Suppressor macrophage treated with lipopolysaccharide for 1 hour (primary cell): ENCODE results near the gene PTPRG.

Source experiments
- DNase-seq, 3 donors: peaks; one replicate each; pipeline ENCODE4 v3.0.0-alpha.2; 2020 to 2022

Gene PTPRG

DNA sequence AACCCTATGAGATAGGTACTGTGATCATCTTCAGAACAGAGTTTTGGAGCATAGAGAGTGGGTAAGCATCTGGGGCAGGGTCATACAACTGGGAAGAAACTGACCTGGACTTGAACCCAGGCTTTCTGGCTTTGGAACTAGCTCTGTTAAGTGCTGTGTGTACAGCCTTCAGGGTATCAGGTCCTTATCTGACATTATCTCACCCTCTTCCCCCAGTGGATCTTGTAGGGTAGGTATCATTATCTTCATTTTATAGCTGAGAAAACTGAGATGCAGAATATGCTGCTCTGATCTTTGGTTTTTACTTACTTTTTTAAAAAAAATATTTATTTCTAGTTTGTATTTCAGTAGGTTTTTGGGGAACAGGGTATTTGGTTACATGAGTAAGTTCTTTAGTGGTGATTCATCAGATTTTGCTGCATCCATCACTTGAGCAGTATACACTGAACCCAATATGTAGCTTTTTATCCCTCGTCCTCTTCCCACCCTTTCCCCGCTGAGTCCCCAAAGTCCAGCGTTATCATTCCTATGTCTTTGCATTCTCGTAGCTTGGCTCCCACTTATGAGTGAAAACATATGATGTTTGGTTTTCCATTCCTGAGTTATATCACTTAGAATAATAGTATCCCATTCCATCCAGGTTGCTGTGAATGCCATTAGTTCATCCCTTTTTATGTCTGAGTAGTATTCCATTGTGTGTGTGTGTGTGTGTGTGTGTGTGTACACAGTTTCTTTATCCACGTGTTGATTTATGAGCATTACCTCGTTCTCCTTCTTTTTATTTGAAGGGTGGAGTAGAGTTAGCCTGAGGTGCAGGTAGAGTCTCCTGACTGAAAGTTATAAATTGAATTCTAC, 271.2 kb downstream of the PTPRG start:
- DNase-seq = no peak

GRCh38 chr3:61839256-61839655, 277.9 kb downstream of the PTPRG start:
- no peak for DNase-seq

- DNase-seq = no peak
Measured at GRCh38 chr3:61841111-61841845, 279.9 kb downstream of the PTPRG start.

- DNase-seq = no peak
Measured at GRCh38 chr3:61841988-61842387, 280.6 kb downstream of the PTPRG start.

DNA sequence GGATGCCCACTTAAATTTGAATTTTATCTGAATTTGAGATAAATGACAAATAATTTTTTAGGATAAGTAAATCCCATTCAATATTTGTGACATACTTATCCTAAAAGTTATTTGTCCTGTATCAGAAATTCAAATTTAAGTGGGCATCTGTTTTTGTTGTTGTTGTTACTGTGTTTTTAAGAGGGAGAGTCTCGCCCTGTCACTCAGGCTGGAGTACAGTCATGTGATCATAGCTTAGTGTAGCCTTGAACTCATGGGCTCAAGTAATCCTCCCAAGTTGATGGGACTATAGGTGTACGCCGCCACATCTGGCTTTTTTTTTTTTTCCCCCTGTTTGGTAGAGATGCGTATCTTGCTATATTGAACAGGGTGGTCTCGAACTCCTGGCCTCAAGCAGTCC, 283.0 kb downstream of the PTPRG start:
- DNase-seq = no peak

- DNase-seq = no peak
Measured at GRCh38 chr3:61846488-61846887, 285.1 kb downstream of the PTPRG start.

DNA sequence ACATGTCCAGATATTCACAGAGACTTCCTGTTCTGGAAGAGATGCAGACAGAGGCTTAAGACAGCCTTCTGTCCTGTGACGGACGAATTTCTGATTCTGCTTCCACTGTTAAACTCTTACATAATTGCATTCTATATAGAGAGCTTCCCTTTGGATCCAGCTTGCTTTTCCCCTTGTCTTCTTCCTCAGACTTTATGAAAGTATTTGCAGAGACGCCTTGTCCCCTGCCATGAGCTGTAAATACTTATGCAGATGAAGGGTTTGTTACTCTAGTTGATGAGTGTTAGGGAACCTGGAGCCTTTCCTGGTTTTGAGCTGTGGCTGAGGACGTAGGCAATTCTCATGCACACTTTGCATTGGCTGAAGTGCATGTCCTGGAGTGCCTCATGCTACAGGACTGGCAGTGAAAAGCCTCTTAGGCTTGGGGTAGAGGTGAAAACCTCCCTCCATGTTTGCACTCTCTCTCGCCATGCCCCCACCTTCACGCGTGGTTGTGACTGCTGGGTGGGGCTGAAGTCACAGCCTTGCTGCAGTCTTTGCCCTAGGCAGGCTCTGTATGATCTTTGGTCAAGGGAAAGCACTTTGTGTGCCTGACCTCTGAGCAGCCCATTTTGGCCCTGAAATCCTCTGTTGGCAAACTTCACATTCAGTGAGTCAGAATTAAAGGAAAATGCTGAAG, 286.6 kb downstream of the PTPRG start:
- DNase-seq = no peak

GRCh38 chr3:61848885-61849284, 287.5 kb downstream of the PTPRG start:
- DNase-seq = no peak

- DNase-seq = no peak
Measured at GRCh38 chr3:61853912-61854311, 292.5 kb downstream of the PTPRG start.

GRCh38 chr3:61855211-61855610, 293.8 kb downstream of the PTPRG start:
- DNase-seq = no peak

DNA sequence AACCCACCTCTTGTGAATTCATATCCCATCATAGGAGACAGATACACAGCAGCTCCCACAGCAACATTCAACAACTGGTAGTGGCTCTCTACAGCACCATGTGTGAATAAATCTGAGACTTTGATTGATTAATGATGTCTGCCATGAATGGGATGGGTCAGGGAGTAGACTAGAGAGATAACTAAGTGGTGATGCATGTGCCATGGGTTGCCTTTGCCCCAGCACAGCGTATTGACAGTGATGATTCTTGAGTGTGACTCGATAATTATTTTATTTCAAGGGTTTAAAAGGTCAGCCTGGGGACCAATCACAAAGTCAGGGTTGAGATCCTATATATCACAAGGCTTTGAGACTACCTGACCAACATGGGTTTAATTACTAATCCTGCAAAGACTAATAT, 295.9 kb downstream of the PTPRG start:
- DNase-seq = no peak

DNA sequence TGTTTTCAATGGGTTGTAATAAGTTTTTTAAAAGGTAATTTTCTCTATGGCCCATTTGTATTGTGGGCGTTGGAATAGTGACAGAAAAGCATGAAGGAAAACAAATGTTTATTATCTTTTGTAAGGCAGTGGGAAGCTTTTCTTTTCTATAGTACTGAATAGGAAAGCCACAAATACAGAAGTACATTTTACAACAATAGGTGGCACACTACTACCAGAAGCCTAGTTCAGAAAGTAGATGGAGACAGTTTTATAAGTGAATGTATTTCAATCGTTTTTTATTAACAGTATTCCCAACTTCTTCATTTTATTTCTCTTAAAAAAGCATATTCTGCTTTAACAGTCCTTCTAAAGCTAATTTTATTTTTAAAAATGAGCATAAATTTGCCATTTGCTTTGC, 296.7 kb downstream of the PTPRG start:
- DNase-seq = peak in 1 of 3 donors; percentile 1

GRCh38 chr3:61861410-61861809, 300.0 kb downstream of the PTPRG start:
- DNase-seq = no peak

- no peak for DNase-seq
Measured at GRCh38 chr3:61862614-61863289, 301.4 kb downstream of the PTPRG start.

- no peak for DNase-seq
Measured at GRCh38 chr3:61863579-61863978, 302.2 kb downstream of the PTPRG start.

GRCh38 chr3:61864886-61865285, 303.5 kb downstream of the PTPRG start:
- DNase-seq = no peak

DNA sequence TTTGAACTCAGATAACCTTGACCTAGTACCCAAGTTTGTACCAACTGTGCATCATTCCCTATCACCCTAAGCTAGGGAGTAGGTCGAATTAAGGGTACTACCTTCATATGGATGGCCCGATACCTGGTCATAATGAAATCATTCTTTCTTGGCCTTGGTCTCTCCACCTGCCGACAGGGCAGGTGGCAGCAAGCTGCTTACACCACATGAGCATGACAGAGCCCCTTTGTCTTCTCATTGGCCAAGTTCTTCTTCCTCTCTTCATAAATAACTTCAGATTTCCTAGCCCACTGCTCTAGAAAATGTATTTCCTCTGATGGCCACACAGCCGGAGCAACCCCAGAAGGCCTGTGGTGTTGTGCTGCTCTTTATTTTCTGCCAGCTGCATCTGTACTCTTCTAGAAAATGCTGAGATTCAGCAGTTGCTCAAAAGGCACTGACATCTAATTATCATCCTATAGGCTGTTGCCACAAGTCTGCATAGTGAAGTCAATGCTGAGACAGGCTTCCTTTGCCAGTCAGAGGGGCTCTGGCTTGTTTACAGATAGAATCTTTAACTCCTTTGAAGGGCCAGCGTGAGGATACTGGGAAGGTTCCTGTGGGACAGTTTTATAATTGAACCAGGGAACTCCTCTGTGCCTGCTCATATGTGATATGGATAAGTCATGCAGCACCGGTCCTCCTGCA, 304.2 kb downstream of the PTPRG start:
- DNase-seq = no peak

GRCh38 chr3:61866153-61866542, 304.8 kb downstream of the PTPRG start:
- DNase-seq = no peak

GRCh38 chr3:61866961-61867461, 305.6 kb downstream of the PTPRG start:
- no peak for DNase-seq

- DNase-seq = no peak
Measured at GRCh38 chr3:61868499-61868898, 307.1 kb downstream of the PTPRG start.

DNA sequence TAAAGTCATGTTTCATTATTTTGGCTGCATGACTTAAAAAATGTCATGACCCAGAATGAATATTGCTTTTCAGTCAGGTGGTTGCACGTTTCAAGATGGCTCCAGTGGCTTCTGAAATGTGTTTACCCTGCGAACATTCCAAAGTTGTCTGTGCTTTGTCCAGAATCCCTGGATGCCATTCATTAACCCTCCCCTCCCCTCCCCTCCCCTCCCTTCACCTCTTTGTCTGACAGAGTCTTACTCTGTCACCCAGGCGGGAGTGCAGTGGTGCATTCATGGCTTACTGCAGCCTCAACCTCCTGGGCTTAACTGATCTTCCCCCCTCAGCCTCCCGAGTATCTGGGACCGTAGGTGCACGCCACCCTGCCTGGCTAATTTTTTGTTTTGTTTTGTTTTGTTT, 308.0 kb downstream of the PTPRG start:
- DNase-seq = no peak

DNA sequence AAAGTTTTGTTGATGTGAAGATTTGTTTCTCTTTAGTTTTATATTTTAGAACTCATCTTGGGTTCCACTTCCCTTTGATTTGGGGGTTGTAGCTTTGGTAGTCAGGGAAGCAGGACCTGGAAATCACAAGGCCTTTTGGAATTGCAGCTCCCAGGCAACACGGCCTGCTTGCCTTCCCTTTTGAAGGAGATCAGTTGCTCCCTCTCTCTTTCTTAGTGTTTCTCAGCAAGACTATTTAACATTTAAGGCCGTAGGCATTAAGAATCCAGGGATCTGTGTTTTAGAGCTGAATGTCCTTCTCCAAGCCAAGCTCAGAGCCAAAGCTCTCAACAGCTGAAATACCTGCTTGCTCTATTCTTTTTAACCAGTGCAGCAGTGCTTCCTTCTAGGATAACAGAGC, 310.3 kb downstream of the PTPRG start:
- DNase-seq = no peak
